Keratinocyte (primary cell): Measurements from ENCODE around the gene COA8. TPM values are rescaled to one million over a fixed set of nuclear protein-coding genes. Genes with fewer than 3 reads are reported as not detected.

Experiments
- DNase-seq: peaks from one replicate; pipeline ENCODE4 v3.0.0-alpha.2; 2011; ENCODE audit warnings: low read depth, missing footprints, low spot score
- FAIRE-seq: peaks from 2 replicates; lab custom pipeline; 2011; peaks lifted over from hg19 to GRCh38; lab: Jason Lieb, UNC
- H2AFZ ChIP-seq: 2 replicates; pipeline ENCODE4 v1.6.0; 2012; ENCODE audit warnings: low read length, control low read depth, inconsistent platforms; ENCODE audit not compliant: control insufficient read depth
- H3K27ac ChIP-seq: 2 replicates; pipeline ENCODE4 v1.5.1; 2011; ENCODE audit warnings: low read length; ENCODE audit not compliant: control insufficient read depth, insufficient read depth
- H3K27me3 ChIP-seq: 3 replicates; pipeline ENCODE4 v1.6.0; 2011; ENCODE audit warnings: low read length; ENCODE audit not compliant: control insufficient read depth, insufficient read depth; ENCODE audit errors: extremely low read depth
- H3K36me3 ChIP-seq, 2 experiments: 2 replicates in 1 of 2; 3 replicates in 1 of 2; pipeline ENCODE4 v1.5.1; 2011; ENCODE audit warnings: low read length in 2 of 2, mild to moderate bottlenecking in 1 of 2; ENCODE audit not compliant: control insufficient read depth in 2 of 2, insufficient read depth in 2 of 2; ENCODE audit errors: extremely low read depth in 1 of 2
- H3K4me1 ChIP-seq: 3 replicates; pipeline ENCODE4 v1.5.1; 2011; ENCODE audit warnings: low read length; ENCODE audit not compliant: control insufficient read depth, insufficient read depth; ENCODE audit errors: extremely low read depth
- H3K4me2 ChIP-seq: 3 replicates; pipeline ENCODE4 v1.6.0; 2011; ENCODE audit warnings: low read depth, low read length; ENCODE audit not compliant: control insufficient read depth, insufficient read depth; ENCODE audit errors: extremely low read depth
- H3K4me3 ChIP-seq, 3 experiments: fragments of 200-600 bp in 1 of 3; sonication (generic) in 1 of 3; 2 replicates in 2 of 3; 3 replicates in 1 of 3; pipeline ENCODE4 v1.5.1; 2011 to 2016; ENCODE audit warnings: low read length in 3 of 3, mild to moderate bottlenecking in 3 of 3, control low read depth in 2 of 3, inconsistent platforms in 1 of 3, low read depth in 1 of 3, mixed read lengths in 1 of 3, mixed run types in 1 of 3, moderate library complexity in 1 of 3; ENCODE audit not compliant: control insufficient read depth in 2 of 3, insufficient read depth in 2 of 3; ENCODE audit errors: extremely low read depth in 1 of 3
- H3K79me2 ChIP-seq: 2 replicates; pipeline ENCODE4 v1.6.0; 2012; ENCODE audit warnings: low read length; ENCODE audit not compliant: control insufficient read depth, insufficient read depth
- H3K9ac ChIP-seq: 3 replicates; pipeline ENCODE4 v1.6.0; 2011; ENCODE audit warnings: low read length; ENCODE audit not compliant: control insufficient read depth, insufficient read depth; ENCODE audit errors: extremely low read depth
- H3K9me1 ChIP-seq: 3 replicates; pipeline ENCODE4 v1.6.0; 2011; ENCODE audit warnings: low read length; ENCODE audit not compliant: control insufficient read depth, insufficient read depth; ENCODE audit errors: extremely low read depth
- H3K9me3 ChIP-seq: 2 replicates; pipeline ENCODE4 v1.5.1; 2012; ENCODE audit warnings: low read depth, low read length; ENCODE audit not compliant: control insufficient read depth
- H4K20me1 ChIP-seq: 3 replicates; pipeline ENCODE4 v1.6.0; 2011; ENCODE audit warnings: low read length; ENCODE audit not compliant: control insufficient read depth, insufficient read depth; ENCODE audit errors: extremely low read depth
- EZH2 ChIP-seq: IDR thresholded peaks from one replicate; pipeline ENCODE4 v1.6.1; 2012; ENCODE audit warnings: inconsistent platforms, mild to moderate bottlenecking, low read length, moderate library complexity
- dilution Hi-C: fragments of 300-500 bp; cut with MboI; formaldehyde crosslinking; loops from one replicate; pipeline ENCODE4 v1.7.0; 2020; ENCODE audit warnings: low sequenced_read_pairs; ENCODE audit not compliant: extremely low pct_ligation_motif_present
- polyA plus RNA-seq, 5 experiments: library from polyadenylated mRNA; depleted of rRNA in 3 of 5; stranded (reverse) in 3 of 5; stranded (forward) in 1 of 5; unstranded in 1 of 5; fragments of >200 nt; gene quantifications; 1 replicate in 1 of 5; 2 replicates in 3 of 5; 3 replicates in 1 of 5; pipeline versions ENCODE4 v1.2.1 to v1.2.3, GENCODE V29; 2011 to 2012; ENCODE audit warnings: missing spikeins in 2 of 5, low read depth in 1 of 5, low replicate concordance in 1 of 5
- TF ChIP-seq, protein P1 (sequence below), 3 experiments: IDR thresholded peaks in 1 of 3; conservative IDR thresholded peaks in 1 of 3; optimal IDR thresholded peaks in 1 of 3; 2 replicates in 2 of 3; 3 replicates in 1 of 3; pipeline versions ENCODE3 to v1.5.1; 2011; ENCODE audit warnings: low read length in 3 of 3, mild to moderate bottlenecking in 3 of 3, moderate library complexity in 2 of 3, control low read depth in 1 of 3, inconsistent platforms in 1 of 3; ENCODE audit not compliant: insufficient read depth in 2 of 3; ENCODE audit errors: extremely low read depth in 1 of 3

COA8 gene
- polyA plus RNA-seq, 1 donor (not counting 4 experiments of a cell fraction or from before 2014, with no cell fraction given) = 24.8 TPM

DNA sequence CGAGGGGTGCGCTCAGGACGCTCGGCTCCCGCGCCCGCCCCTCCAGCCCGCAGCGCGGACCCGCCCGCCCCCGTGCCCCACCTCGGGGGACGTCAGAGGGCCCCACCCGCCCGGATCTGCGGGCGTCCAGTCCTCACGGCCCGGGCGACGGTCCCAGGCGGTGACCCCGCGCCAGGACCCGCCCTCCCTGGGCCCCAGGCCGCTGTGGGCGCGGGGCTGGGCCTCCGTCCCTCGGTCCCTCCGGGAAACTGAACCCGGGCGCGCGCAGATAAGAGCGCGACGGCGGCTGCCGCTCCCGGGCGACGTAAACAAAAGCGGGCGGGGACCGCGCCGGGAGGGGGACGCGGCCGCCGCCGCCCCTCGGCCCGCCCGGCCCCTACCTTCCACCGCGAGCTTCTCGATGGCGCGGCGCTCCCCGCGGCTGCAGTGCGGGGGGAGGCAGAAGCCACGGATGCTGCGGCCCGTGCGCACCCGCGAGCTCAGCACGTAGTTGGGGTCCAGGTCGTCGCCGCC, 41.3 kb upstream of the COA8 start:
- Histone ChIP-seq H2AFZ (no peak overlapping the region), H3K4me1 (peaks cover 24% of the 10 kb centered on the region), H3K79me2 (no peaks in the 10 kb centered on the region), H3K4me2 (peak overlapping the region; percentile 37), H3K36me3 (peaks cover 0 to under 1% of the 10 kb centered on the region in 2 experiments), H3K9me3 (no peaks in the 10 kb centered on the region), H3K9me1 (no peaks in the 10 kb centered on the region), H4K20me1 (peaks cover 7% of the 10 kb centered on the region), H3K4me3 (peak overlapping the region in 2 of 3 experiments; percentile 18 to 38), H3K9ac (no peak overlapping the region), H3K27ac (no peak overlapping the region), H3K27me3 (peaks cover 43% of the 10 kb centered on the region)
- FAIRE-seq (no peak), DNase-seq (no peak)
- TF ChIP-seq, protein P1, sequence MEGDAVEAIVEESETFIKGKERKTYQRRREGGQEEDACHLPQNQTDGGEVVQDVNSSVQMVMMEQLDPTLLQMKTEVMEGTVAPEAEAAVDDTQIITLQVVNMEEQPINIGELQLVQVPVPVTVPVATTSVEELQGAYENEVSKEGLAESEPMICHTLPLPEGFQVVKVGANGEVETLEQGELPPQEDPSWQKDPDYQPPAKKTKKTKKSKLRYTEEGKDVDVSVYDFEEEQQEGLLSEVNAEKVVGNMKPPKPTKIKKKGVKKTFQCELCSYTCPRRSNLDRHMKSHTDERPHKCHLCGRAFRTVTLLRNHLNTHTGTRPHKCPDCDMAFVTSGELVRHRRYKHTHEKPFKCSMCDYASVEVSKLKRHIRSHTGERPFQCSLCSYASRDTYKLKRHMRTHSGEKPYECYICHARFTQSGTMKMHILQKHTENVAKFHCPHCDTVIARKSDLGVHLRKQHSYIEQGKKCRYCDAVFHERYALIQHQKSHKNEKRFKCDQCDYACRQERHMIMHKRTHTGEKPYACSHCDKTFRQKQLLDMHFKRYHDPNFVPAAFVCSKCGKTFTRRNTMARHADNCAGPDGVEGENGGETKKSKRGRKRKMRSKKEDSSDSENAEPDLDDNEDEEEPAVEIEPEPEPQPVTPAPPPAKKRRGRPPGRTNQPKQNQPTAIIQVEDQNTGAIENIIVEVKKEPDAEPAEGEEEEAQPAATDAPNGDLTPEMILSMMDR (optimal IDR thresholded peaks at IDR 0.05 in 1 of 3, IDR thresholded peaks at IDR 0.05 in 1 of 3, conservative IDR thresholded peaks at IDR 0.05 in 1 of 3; ENCODE audit: extremely low read depth in 1 of 3, insufficient read depth in 2 of 3, low read length in 3 of 3) = no peak
- TF ChIP-seq EZH2 = no peak
- dilution Hi-C loops = no loop called here

DNA sequence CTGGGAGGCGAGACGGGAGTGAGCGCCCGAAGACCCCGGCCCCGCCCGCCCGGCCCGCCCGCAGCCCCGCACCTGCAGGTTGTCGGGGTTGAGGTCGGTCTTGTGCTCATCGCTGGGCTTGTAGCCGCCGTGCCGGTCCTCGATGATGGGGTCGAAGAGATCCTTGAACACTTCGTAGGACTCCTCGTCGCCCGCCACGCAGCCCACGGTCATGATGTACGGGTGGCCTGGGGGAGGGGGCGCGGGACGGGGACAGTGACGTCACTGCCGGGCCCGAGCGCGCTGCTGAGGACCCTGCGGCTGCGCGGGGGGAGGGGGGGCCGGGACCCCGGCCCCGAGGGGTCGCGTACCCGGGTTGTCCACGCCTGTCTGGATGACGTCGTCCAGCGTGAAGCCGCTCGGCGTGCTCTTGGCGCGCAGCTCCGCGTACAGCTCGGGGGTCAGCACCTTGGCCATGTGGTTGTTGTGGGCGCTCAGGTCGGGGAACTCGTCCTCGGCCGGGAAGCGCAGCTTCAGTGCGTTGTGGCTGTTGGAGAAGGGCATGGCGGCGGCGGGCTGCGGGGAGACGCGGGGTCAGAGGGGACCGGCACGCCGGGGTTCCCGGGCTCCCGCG, 40.7 kb upstream of the COA8 start:
- TF ChIP-seq, protein P1 (optimal IDR thresholded peaks at IDR 0.05 in 1 of 3, IDR thresholded peaks at IDR 0.05 in 1 of 3, conservative IDR thresholded peaks at IDR 0.05 in 1 of 3; ENCODE audit: extremely low read depth in 1 of 3, insufficient read depth in 2 of 3, low read length in 3 of 3) = no peak
- TF ChIP-seq EZH2 = peak; percentile 95
- peaks cover 43% of the 10 kb centered on the region for H3K27me3 ChIP-seq
- H3K36me3 ChIP-seq = no peaks in the 10 kb centered on the region
- H3K79me2 ChIP-seq = no peaks in the 10 kb centered on the region
- peak overlapping the region; percentile 56 for H3K4me2 ChIP-seq
- H4K20me1 ChIP-seq = peaks cover 7% of the 10 kb centered on the region
- H3K27ac ChIP-seq = no peak overlapping the region
- no peak overlapping the region for H2AFZ ChIP-seq
- H3K9me3 ChIP-seq = no peaks in the 10 kb centered on the region
- FAIRE-seq (no peak), DNase-seq (no peak)
- H3K4me1 ChIP-seq = peaks cover 26% of the 10 kb centered on the region
- no peaks in the 10 kb centered on the region for H3K9me1 ChIP-seq
- H3K4me3 ChIP-seq = peak overlapping the region; percentile 37 to 49 (median 38)
- peak overlapping the region; percentile 15 for H3K9ac ChIP-seq
- dilution Hi-C loops = no loop called here
